ENCODE data around the gene BNC2. TPM values are rescaled to one million over a fixed set of nuclear protein-coding genes. Genes with fewer than 3 reads are reported as not detected.

BNC2 gene
- total RNA-seq, 2 donors from 2014 or later, result 16.1 to 16.9 TPM

- ATAC-seq (ENCODE audit: insufficient number of reproducible peaks, low FRiP score, low read depth) (no peak), DNase-seq (ENCODE audit: low spot score) (no peak)
- no peaks in the 10 kb centered on the region for H3K4me1 ChIP-seq (ENCODE audit: control insufficient read depth in 1 of 2, low read depth in 2 of 2)
- H3K27me3 ChIP-seq (replicated peaks; ENCODE audit: insufficient read depth), result no peaks in the 10 kb centered on the region
- H3K27ac ChIP-seq, result no peak overlapping the region
- H3K4me3 ChIP-seq, result no peak overlapping the region
- no peaks in the 10 kb centered on the region for H3K36me3 ChIP-seq
- no peaks in the 10 kb centered on the region for H3K9me3 ChIP-seq
- TF ChIP-seq CTCF (IDR thresholded peaks at IDR 0.05), result no peak
These were observed 459.7 kb downstream of the BNC2 start for GRCh38 chr9:16410601-16411280.

GRCh38 chr9:16407617-16408016 is 462.9 kb downstream of the BNC2 start:
- TF ChIP-seq CTCF (IDR thresholded peaks at IDR 0.05), result no peak
- Histone ChIP-seq H3K4me3 (no peak overlapping the region), H3K36me3 (no peaks in the 10 kb centered on the region), H3K27ac (no peak overlapping the region), H3K9me3 (no peaks in the 10 kb centered on the region), H3K27me3 (replicated peaks; ENCODE audit: insufficient read depth) (no peaks in the 10 kb centered on the region), H3K4me1 (ENCODE audit: control insufficient read depth in 1 of 2, low read depth in 2 of 2) (no peaks in the 10 kb centered on the region)
- ATAC-seq (ENCODE audit: insufficient number of reproducible peaks, low FRiP score, low read depth), result no peak
- DNase-seq (ENCODE audit: low spot score), result no peak

DNA sequence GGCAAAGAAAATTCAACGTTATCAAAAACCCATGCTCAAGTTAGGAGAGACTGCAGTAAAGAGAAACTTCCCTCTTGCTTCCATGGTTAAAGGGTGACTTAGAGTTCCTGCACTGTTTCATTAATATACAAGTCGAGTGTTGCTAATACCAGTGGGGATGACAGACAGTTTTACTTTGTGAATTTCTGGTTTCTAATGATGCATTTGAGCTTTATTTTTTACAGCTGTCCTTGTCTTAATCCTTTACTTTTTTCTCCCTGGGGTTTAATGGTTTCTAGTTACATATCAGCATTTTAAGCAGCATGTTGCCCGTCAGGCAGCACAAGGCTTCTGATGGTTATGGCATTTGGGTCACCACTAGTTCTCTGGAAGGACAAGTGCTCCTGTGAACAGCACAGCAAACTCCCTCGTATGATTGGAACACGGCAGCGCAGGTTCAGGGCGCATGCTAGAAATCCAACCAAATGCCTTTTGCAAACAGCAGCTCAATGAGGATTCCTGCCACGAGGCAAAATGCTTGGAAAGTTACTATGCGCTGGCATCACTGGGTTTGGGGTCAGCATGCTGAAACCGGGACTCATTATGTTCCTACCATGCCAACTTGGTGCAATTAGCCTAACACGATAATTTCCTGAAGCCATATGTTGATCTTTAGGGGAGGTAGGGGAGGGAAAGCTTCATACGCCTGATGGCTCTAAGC is 463.8 kb downstream of the BNC2 start:
- no peak for TF ChIP-seq CTCF (IDR thresholded peaks at IDR 0.05)
- H3K9me3 ChIP-seq, result no peaks in the 10 kb centered on the region
- no peaks in the 10 kb centered on the region for H3K27me3 ChIP-seq (replicated peaks; ENCODE audit: insufficient read depth)
- DNase-seq (ENCODE audit: low spot score) (no peak), ATAC-seq (ENCODE audit: insufficient number of reproducible peaks, low FRiP score, low read depth) (no peak)
- H3K36me3 ChIP-seq, result no peaks in the 10 kb centered on the region
- no peaks in the 10 kb centered on the region for H3K4me1 ChIP-seq (ENCODE audit: control insufficient read depth in 1 of 2, low read depth in 2 of 2)
- no peak overlapping the region for H3K27ac ChIP-seq
- no peak overlapping the region for H3K4me3 ChIP-seq

DNA sequence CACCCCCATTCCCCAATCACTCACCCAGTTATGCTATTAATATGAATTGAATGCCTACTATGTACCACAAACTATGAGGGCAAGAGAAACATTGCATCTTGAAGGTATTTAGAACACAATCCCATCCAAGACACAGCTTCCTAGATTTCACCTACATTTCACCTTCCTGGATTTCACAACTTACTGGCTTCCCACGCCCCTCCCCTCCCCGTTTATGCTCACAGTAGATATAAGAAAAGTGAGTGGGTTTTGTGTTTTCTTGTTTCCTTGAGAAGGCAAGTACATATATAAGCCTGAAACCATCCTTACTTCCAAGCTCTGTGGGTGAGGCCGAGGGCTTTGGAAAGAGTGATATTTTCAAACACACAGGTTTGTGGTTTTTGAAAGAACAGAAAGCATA is 465.0 kb downstream of the BNC2 start:
- DNase-seq (ENCODE audit: low spot score) (no peak), ATAC-seq (ENCODE audit: insufficient number of reproducible peaks, low FRiP score, low read depth) (no peak)
- Histone ChIP-seq H3K9me3 (no peaks in the 10 kb centered on the region), H3K27ac (no peak overlapping the region), H3K4me3 (no peak overlapping the region), H3K27me3 (replicated peaks; ENCODE audit: insufficient read depth) (no peaks in the 10 kb centered on the region), H3K4me1 (ENCODE audit: control insufficient read depth in 1 of 2, low read depth in 2 of 2) (no peaks in the 10 kb centered on the region), H3K36me3 (no peaks in the 10 kb centered on the region)
- no peak for TF ChIP-seq CTCF (IDR thresholded peaks at IDR 0.05)

DNA sequence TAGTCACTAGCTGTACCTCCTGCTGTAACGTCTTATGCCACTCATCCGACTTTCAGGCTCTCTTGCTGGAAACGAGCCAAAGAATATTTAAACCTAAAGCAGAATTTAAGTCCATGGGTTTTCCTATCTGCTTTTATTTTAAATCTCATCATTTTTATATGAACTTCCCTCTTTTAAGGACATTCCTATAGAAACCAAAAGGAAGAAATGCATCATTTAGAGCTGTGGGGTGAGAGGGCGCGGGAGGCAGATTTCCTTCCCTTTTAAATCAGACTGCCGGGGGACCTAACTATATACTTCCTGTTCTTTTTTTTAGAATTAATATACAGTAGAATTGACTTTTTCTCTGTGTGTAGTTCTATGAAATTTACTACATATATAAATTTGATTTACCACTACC is 468.8 kb downstream of the BNC2 start:
- Histone ChIP-seq H3K27me3 (replicated peaks; ENCODE audit: insufficient read depth) (no peaks in the 10 kb centered on the region), H3K36me3 (no peaks in the 10 kb centered on the region), H3K27ac (no peak overlapping the region), H3K4me1 (ENCODE audit: control insufficient read depth in 1 of 2, low read depth in 2 of 2) (peaks cover 0 to 4% of the 10 kb centered on the region in 2 donors), H3K9me3 (no peaks in the 10 kb centered on the region), H3K4me3 (no peak overlapping the region)
- no peak for DNase-seq (ENCODE audit: low spot score)
- ATAC-seq (ENCODE audit: insufficient number of reproducible peaks, low FRiP score, low read depth), result no peak
- no peak for TF ChIP-seq CTCF (IDR thresholded peaks at IDR 0.05)
